Measurements from ENCODE around the gene ELMO3.
A peak's percentile ranks its signal among the peaks of the same experiment; 100 is the strongest.

The ELMO3 gene

DNA sequence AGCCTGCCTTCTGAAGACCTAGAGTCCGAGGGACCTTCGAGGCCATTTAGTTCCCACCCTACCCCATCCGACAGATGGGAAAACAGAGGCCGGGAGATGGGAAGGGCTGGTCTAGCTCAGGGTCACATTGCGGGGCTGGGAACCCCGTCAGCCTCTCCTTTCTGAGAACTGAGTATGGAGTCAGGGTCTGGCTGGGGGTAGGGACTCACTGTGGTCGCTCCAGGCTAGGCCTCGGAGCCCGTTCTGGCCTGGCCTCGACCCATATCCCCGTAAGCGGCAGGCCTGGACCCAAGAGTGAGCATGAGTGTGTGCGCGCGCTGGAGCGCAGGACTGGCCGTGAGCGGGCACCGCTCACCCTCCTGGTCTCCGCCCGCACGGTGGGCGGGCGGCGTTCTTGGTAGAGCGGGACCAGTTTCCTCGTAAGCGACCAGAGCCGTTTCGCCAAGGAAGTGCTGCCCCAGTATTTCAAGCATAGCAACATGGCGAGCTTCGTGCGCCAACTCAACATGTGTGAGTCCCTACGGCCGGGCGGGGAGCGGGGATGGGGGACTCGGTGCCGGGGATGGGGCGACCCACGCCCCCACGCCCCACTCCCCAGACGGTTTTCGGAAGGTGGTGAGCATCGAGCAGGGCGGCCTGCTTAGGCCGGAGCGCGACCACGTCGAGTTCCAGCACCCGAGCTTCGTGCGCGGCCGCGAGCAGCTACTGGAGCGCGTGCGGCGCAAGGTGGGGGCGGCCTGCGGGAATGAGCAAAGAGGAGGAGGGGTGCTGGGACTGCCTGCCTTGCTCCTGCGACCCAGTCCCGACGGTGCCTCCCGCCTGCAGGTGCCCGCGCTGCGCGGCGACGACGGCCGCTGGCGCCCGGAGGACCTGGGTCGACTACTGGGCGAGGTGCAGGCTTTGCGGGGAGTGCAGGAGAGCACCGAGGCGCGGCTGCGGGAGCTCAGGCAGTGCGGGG lies 33.5 kb upstream of the ELMO3 start:
- H3K9ac ChIP-seq = no peak overlapping the region
- H3K79me2 ChIP-seq (ENCODE audit: insufficient read depth, low read depth) = no peaks in the 10 kb centered on the region
- no peak overlapping the region for H2AFZ ChIP-seq (ENCODE audit: low read depth)
- H3K4me3 ChIP-seq (IDR thresholded peaks at IDR 0.05; ENCODE audit: insufficient read depth, low read depth, low read length) = no peak overlapping the region
- H3K27me3 ChIP-seq (ENCODE audit: insufficient read depth, low read depth) = no peaks in the 10 kb centered on the region
- H3K27ac ChIP-seq = no peak overlapping the region
- peaks cover 58% of the 10 kb centered on the region for H3K4me1 ChIP-seq (ENCODE audit: low read depth, poor library complexity, severe bottlenecking)
- H3K4me2 ChIP-seq = peak overlapping the region; percentile 44
- TF ChIP-seq, protein P1, sequence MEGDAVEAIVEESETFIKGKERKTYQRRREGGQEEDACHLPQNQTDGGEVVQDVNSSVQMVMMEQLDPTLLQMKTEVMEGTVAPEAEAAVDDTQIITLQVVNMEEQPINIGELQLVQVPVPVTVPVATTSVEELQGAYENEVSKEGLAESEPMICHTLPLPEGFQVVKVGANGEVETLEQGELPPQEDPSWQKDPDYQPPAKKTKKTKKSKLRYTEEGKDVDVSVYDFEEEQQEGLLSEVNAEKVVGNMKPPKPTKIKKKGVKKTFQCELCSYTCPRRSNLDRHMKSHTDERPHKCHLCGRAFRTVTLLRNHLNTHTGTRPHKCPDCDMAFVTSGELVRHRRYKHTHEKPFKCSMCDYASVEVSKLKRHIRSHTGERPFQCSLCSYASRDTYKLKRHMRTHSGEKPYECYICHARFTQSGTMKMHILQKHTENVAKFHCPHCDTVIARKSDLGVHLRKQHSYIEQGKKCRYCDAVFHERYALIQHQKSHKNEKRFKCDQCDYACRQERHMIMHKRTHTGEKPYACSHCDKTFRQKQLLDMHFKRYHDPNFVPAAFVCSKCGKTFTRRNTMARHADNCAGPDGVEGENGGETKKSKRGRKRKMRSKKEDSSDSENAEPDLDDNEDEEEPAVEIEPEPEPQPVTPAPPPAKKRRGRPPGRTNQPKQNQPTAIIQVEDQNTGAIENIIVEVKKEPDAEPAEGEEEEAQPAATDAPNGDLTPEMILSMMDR (conservative IDR thresholded peaks at IDR 0.05; ENCODE audit: low read depth, low read length) = no peak
- no peaks in the 10 kb centered on the region for H3K36me3 ChIP-seq (ENCODE audit: insufficient read depth)
- no peaks in the 10 kb centered on the region for H4K20me1 ChIP-seq (ENCODE audit: insufficient read depth)

DNA sequence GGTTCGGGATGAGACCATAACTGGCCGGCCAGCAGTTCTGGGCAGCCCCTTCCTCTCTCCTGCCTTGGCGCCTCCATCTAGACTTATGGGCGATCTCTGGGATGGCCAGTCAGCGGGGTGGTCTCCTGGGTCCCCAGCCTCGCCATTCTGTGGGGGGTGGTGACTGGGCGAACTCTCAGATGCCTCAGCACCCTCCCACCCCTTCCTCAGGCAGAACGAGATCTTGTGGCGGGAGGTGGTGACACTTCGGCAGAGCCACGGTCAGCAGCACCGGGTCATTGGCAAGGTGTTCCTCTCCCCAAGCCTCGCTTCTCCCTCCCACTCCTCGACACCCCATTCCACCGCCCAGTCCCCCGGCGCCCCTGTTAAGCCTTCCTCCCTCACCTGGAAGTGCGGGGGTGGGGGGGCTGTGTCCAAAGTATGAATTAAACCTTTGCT lies 32.8 kb upstream of the ELMO3 start:
- Histone ChIP-seq H3K4me1 (ENCODE audit: low read depth, poor library complexity, severe bottlenecking) (peaks cover 62% of the 10 kb centered on the region), H4K20me1 (ENCODE audit: insufficient read depth) (no peaks in the 10 kb centered on the region), H3K4me3 (IDR thresholded peaks at IDR 0.05; ENCODE audit: insufficient read depth, low read depth, low read length) (no peak overlapping the region), H3K27ac (no peak overlapping the region), H3K9ac (no peak overlapping the region), H3K27me3 (ENCODE audit: insufficient read depth, low read depth) (no peaks in the 10 kb centered on the region), H2AFZ (ENCODE audit: low read depth) (no peak overlapping the region), H3K36me3 (ENCODE audit: insufficient read depth) (no peaks in the 10 kb centered on the region), H3K4me2 (no peak overlapping the region), H3K79me2 (ENCODE audit: insufficient read depth, low read depth) (no peaks in the 10 kb centered on the region)
- TF ChIP-seq, protein P1 (conservative IDR thresholded peaks at IDR 0.05; ENCODE audit: low read depth, low read length) = no peak

DNA sequence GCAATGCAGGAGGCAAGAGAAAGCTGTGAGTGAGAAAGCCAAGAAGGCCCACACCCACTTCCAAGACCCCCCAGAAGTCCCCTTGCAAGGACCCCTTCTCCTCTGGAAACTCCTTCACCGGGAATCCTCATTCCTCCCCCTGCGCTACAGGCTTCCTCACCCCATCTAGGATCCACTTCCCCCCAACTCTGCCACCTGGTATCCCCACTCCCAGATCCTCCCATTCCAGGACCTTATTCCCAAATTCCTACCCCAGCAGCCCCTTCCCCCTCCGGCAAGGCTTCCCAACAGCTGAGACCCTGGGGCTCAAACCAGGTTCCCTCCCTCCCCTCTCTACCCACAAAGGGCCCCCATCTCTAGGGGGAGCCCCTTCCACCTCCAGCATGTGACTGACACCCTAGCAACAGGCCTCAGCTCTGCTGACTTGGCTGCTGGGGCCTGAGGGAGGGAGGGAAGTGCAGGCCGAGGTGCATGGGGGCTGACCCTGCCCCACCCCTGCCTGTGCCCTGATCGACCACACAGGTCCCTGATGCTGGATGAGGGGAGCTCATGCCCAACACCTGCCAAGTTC lies 32.2 kb upstream of the ELMO3 start:
- Histone ChIP-seq H2AFZ (ENCODE audit: low read depth) (no peak overlapping the region), H3K4me1 (ENCODE audit: low read depth, poor library complexity, severe bottlenecking) (peaks cover 62% of the 10 kb centered on the region), H3K36me3 (ENCODE audit: insufficient read depth) (no peaks in the 10 kb centered on the region), H3K4me3 (IDR thresholded peaks at IDR 0.05; ENCODE audit: insufficient read depth, low read depth, low read length) (no peak overlapping the region), H4K20me1 (ENCODE audit: insufficient read depth) (no peaks in the 10 kb centered on the region), H3K9ac (no peak overlapping the region), H3K79me2 (ENCODE audit: insufficient read depth, low read depth) (no peaks in the 10 kb centered on the region), H3K27ac (no peak overlapping the region), H3K4me2 (no peak overlapping the region; the same call in 1 of the 2 replicates), H3K27me3 (ENCODE audit: insufficient read depth, low read depth) (no peaks in the 10 kb centered on the region)
- TF ChIP-seq, protein P1 (conservative IDR thresholded peaks at IDR 0.05; ENCODE audit: low read depth, low read length) = no peak

DNA sequence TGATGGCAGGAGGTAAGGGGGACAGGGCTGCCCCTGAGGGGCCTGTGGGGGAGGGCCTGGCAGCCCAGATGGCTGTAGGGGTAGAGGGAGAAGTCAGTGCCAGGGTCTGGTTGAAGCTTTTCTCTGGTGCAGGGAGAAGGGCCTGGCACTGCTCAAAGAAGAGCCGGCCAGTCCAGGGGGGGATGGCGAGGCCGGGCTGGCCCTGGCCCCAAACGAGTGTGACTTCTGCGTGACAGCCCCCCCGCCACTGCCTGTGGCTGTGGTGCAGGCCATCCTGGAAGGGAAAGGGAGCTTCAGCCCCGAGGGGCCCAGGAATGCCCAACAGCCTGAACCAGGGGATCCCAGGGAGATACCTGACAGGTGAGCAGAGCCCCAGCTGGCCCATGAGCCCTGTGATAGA lies 31.3 kb upstream of the ELMO3 start:
- Histone ChIP-seq H3K27me3 (ENCODE audit: insufficient read depth, low read depth) (no peaks in the 10 kb centered on the region), H3K4me1 (ENCODE audit: low read depth, poor library complexity, severe bottlenecking) (peaks cover 69% of the 10 kb centered on the region), H3K79me2 (ENCODE audit: insufficient read depth, low read depth) (no peaks in the 10 kb centered on the region), H3K4me2 (no peak overlapping the region; the same call in 1 of the 2 replicates), H3K36me3 (ENCODE audit: insufficient read depth) (no peaks in the 10 kb centered on the region), H2AFZ (ENCODE audit: low read depth) (no peak overlapping the region), H3K9ac (no peak overlapping the region), H3K4me3 (IDR thresholded peaks at IDR 0.05; ENCODE audit: insufficient read depth, low read depth, low read length) (no peak overlapping the region), H3K27ac (no peak overlapping the region), H4K20me1 (ENCODE audit: insufficient read depth) (no peaks in the 10 kb centered on the region)
- TF ChIP-seq, protein P1 (conservative IDR thresholded peaks at IDR 0.05; ENCODE audit: low read depth, low read length) = no peak
